B cell (primary cell): Measurements from ENCODE around the gene PLAC1.

Experiments used
- EZH2 ChIP-seq: IDR thresholded peaks from 2 replicates; pipeline ENCODE4 v1.6.1; 2012; ENCODE audit warnings: borderline replicate concordance, low read depth, mild to moderate bottlenecking, moderate library complexity, low read length; ENCODE audit not compliant: insufficient read depth, poor library complexity, severe bottlenecking
- TF ChIP-seq, protein P1 (sequence below): fragments of 200-600 bp; IDR thresholded peaks from one replicate; pipeline ENCODE4 v1.8.0; 2022; ENCODE audit warnings: antibody characterized with exemption, mild to moderate bottlenecking

DNA sequence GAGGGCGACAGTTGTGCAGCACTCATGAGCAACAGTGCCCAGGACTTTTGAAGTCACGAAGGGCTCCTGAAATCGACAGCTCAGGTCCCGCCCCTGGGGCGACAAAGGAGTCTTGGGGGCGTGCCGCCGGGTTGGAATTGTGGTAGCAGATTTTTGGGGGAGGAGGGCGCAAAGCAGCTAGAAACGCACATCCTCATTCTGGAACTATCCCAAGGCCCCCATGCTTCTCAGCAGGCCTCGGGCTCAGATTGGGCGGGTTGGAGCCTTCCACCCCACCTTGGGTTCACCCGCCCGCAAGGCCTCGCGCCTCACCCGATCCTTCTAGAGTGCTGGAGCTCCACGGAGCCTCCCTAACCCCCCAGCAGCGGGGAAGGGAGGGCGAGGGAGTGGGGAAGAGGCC is 112.8 kb downstream of the PLAC1 start:
- TF ChIP-seq, protein P1, sequence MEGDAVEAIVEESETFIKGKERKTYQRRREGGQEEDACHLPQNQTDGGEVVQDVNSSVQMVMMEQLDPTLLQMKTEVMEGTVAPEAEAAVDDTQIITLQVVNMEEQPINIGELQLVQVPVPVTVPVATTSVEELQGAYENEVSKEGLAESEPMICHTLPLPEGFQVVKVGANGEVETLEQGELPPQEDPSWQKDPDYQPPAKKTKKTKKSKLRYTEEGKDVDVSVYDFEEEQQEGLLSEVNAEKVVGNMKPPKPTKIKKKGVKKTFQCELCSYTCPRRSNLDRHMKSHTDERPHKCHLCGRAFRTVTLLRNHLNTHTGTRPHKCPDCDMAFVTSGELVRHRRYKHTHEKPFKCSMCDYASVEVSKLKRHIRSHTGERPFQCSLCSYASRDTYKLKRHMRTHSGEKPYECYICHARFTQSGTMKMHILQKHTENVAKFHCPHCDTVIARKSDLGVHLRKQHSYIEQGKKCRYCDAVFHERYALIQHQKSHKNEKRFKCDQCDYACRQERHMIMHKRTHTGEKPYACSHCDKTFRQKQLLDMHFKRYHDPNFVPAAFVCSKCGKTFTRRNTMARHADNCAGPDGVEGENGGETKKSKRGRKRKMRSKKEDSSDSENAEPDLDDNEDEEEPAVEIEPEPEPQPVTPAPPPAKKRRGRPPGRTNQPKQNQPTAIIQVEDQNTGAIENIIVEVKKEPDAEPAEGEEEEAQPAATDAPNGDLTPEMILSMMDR = no peak
- no peak for TF ChIP-seq EZH2
